GM23338 (cell line): ENCODE measurements around the gene ARHGEF11.

ENCODE experiments used
- CREB1 ChIP-seq: fragments of 250-450 bp; sonication (Bioruptor Pico); IDR thresholded peaks from 2 replicates; pipeline ENCODE4 v1.5.0; 2020; ENCODE audit warnings: low read depth, mild to moderate bottlenecking, moderate library complexity
- CTCF ChIP-seq, 2 experiments: fragments of 200-600 bp in 1 of 2; sonication (generic) in 1 of 2; conservative IDR thresholded peaks; 2 replicates each; pipeline versions ENCODE4 v1.5.1 to v1.6.1; 2016 to 2017; ENCODE audit warnings: antibody characterized with exemption in 2 of 2, low read depth in 2 of 2, mild to moderate bottlenecking in 2 of 2, moderate library complexity in 1 of 2
- EZH2 ChIP-seq: fragments of 200-600 bp; sonication (generic); IDR thresholded peaks from one replicate; pipeline ENCODE4 v1.8.0; 2017; ENCODE audit warnings: antibody characterized with exemption, mild to moderate bottlenecking, low read depth; ENCODE audit not compliant: unreplicated experiment
- EZH2phosphoT487 ChIP-seq: fragments of 200-600 bp; sonication (generic); IDR thresholded peaks from one replicate; pipeline ENCODE4 v1.8.1; 2018; ENCODE audit warnings: antibody characterized with exemption; ENCODE audit not compliant: unreplicated experiment
- POLR2AphosphoS5 ChIP-seq: IDR thresholded peaks from 2 replicates; pipeline ENCODE4 v1.6.1; 2016; ENCODE audit warnings: antibody characterized with exemption, low read depth
- REST ChIP-seq: IDR thresholded peaks from one replicate; pipeline ENCODE4 v1.6.1; 2018; ENCODE audit warnings: antibody characterized with exemption; ENCODE audit not compliant: unreplicated experiment

DNA sequence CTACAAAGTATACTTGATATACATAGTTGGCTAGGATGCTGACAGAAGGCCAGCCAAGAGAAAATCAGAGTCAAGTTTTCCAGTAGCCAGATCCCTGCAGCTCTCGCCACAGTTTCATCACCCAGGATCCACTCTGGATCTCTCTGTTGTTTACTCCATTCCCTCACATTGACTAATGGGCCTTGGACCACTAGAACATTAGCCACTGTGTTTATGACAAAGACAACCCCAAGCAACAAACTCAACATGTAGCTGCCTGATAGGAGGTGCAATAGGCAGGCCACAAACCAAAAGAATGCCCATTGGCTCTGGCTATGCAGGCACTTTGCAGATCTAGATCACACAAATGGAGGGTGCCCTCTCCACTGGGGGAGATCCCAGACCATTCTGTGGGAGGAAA lies 44.2 kb downstream of the ARHGEF11 start:
- no peak for TF ChIP-seq CREB1 (CRISPR knock-in tag)
- no peak for TF ChIP-seq CTCF (conservative IDR thresholded peaks at IDR 0.05; ENCODE audit: low read depth in 2 of 2)
- TF ChIP-seq EZH2phosphoT487 = no peak
- TF ChIP-seq REST = no peak
- no peak for TF ChIP-seq EZH2
- no peak for TF ChIP-seq POLR2AphosphoS5
